ENCODE measurements around the gene TRA2B.

TRA2B gene

GRCh38 chr3:185937689-185938374, at the start of gene TRA2B:
Gene TRA2B (minus strand): TSS chr3:185938014. CDS start chr3:185937860, 154 bp downstream.
- H3K27me3 ChIP-seq (ENCODE audit: insufficient read depth, poor library complexity, severe bottlenecking) = no peaks in the 10 kb centered on the region
- H3K4me1 ChIP-seq (ENCODE audit: insufficient read depth, poor library complexity, severe bottlenecking) = peaks cover 15% of the 10 kb centered on the region
- H3K36me3 ChIP-seq (ENCODE audit: low read depth) = peaks cover 47% of the 10 kb centered on the region
- peak within 1 kb of the TSS; percentile 89 for H3K4me3 ChIP-seq (ENCODE audit: severe bottlenecking)
- H3K27ac ChIP-seq (ENCODE audit: poor library complexity, severe bottlenecking) = peak within 1 kb of the TSS; percentile 85
- H3K9me3 ChIP-seq (ENCODE audit: severe bottlenecking) = no peaks in the 10 kb centered on the region
- ATAC-seq (ENCODE audit: low read depth) (peak; percentile 81), DNase-seq (ENCODE audit: low spot score) (peak; percentile 97)
- peak; percentile 37 for TF ChIP-seq CTCF (IDR thresholded peaks at IDR 0.05; ENCODE audit: poor library complexity, severe bottlenecking)

GRCh38 chr3:185986198-185986777, 48.5 kb upstream of the TRA2B start:
- TF ChIP-seq CTCF (IDR thresholded peaks at IDR 0.05; ENCODE audit: poor library complexity, severe bottlenecking) = no peak
- Histone ChIP-seq H3K36me3 (ENCODE audit: low read depth) (no peaks in the 10 kb centered on the region), H3K4me3 (ENCODE audit: severe bottlenecking) (no peak overlapping the region), H3K4me1 (ENCODE audit: insufficient read depth, poor library complexity, severe bottlenecking) (no peaks in the 10 kb centered on the region), H3K9me3 (ENCODE audit: severe bottlenecking) (no peaks in the 10 kb centered on the region), H3K27me3 (ENCODE audit: insufficient read depth, poor library complexity, severe bottlenecking) (no peaks in the 10 kb centered on the region), H3K27ac (ENCODE audit: poor library complexity, severe bottlenecking) (no peak overlapping the region)
- DNase-seq (ENCODE audit: low spot score) (no peak), ATAC-seq (ENCODE audit: low read depth) (no peak)

GRCh38 chr3:185984203-185984602, 46.4 kb upstream of the TRA2B start:
- H3K27ac ChIP-seq (ENCODE audit: poor library complexity, severe bottlenecking) = no peak overlapping the region
- H3K27me3 ChIP-seq (ENCODE audit: insufficient read depth, poor library complexity, severe bottlenecking) = no peaks in the 10 kb centered on the region
- H3K4me1 ChIP-seq (ENCODE audit: insufficient read depth, poor library complexity, severe bottlenecking) = no peaks in the 10 kb centered on the region
- H3K36me3 ChIP-seq (ENCODE audit: low read depth) = no peaks in the 10 kb centered on the region
- ATAC-seq (ENCODE audit: low read depth) (no peak), DNase-seq (ENCODE audit: low spot score) (no peak)
- H3K9me3 ChIP-seq (ENCODE audit: severe bottlenecking) = no peaks in the 10 kb centered on the region
- H3K4me3 ChIP-seq (ENCODE audit: severe bottlenecking) = no peak overlapping the region
- no peak for TF ChIP-seq CTCF (IDR thresholded peaks at IDR 0.05; ENCODE audit: poor library complexity, severe bottlenecking)

GRCh38 chr3:185983495-185984141, 45.8 kb upstream of the TRA2B start:
- H3K9me3 ChIP-seq (ENCODE audit: severe bottlenecking) = no peaks in the 10 kb centered on the region
- H3K4me3 ChIP-seq (ENCODE audit: severe bottlenecking) = no peak overlapping the region
- no peaks in the 10 kb centered on the region for H3K4me1 ChIP-seq (ENCODE audit: insufficient read depth, poor library complexity, severe bottlenecking)
- no peaks in the 10 kb centered on the region for H3K36me3 ChIP-seq (ENCODE audit: low read depth)
- H3K27ac ChIP-seq (ENCODE audit: poor library complexity, severe bottlenecking) = no peak overlapping the region
- TF ChIP-seq CTCF (IDR thresholded peaks at IDR 0.05; ENCODE audit: poor library complexity, severe bottlenecking) = peak; percentile 87
- DNase-seq (ENCODE audit: low spot score) (no peak), ATAC-seq (ENCODE audit: low read depth) (peak; percentile 82)
- no peaks in the 10 kb centered on the region for H3K27me3 ChIP-seq (ENCODE audit: insufficient read depth, poor library complexity, severe bottlenecking)
